IPS-15b (cell line): ENCODE measurements around the gene GLDC.
"Not testable (repeated sequence)": the region's sequence is repeated elsewhere in the genome, so short reads cannot be mapped to it uniquely, and the experiment has no call there.

Experiments
- H3K27me3 ChIP-seq: one replicate; pipeline ENCODE4 v1.6.1; 2013; ENCODE audit warnings: low read length; ENCODE audit not compliant: control insufficient read depth, insufficient read depth
- H3K36me3 ChIP-seq: one replicate; pipeline ENCODE4 v1.6.1; 2013; ENCODE audit warnings: low read length; ENCODE audit not compliant: control insufficient read depth, insufficient read depth
- H3K4me1 ChIP-seq: one replicate; pipeline ENCODE4 v1.6.1; 2013; ENCODE audit warnings: mild to moderate bottlenecking, low read length; ENCODE audit not compliant: control insufficient read depth, insufficient read depth
- H3K4me3 ChIP-seq: one replicate; pipeline ENCODE4 v1.5.1; 2013; ENCODE audit warnings: low read depth, low read length
- H3K9ac ChIP-seq: one replicate; pipeline ENCODE4 v1.6.1; 2013; ENCODE audit warnings: low read depth, mild to moderate bottlenecking, low read length
- H3K9me3 ChIP-seq: one replicate; pipeline ENCODE4 v1.6.1; 2013; ENCODE audit warnings: mild to moderate bottlenecking, low read length; ENCODE audit not compliant: control insufficient read depth, insufficient read depth

Gene GLDC

DNA sequence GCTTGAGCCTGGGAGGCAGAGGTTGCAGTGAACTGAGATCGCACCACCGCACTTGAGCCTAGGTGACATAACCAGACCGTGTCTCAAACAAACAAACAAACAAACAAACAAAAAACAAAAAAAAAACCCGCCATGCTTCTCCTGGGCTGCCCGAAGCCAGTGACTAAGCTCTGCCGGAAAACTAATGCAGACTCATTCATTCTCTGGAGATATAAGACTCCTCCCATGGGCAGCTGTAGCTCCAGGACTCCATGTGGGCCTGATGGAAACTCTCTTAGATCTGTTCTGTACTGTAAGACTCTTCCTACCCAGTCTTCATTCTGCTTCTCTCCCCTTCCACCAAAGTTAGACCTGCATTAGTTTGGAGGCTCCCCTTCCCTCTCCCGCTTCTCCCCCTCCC lies 11.1 kb downstream of the GLDC start:
- Histone ChIP-seq H3K27me3 (no peaks in the 10 kb centered on the region), H3K9ac (no peak overlapping the region), H3K4me3 (no peak overlapping the region), H3K9me3 (no peaks in the 10 kb centered on the region), H3K4me1 (peaks cover 2% of the 10 kb centered on the region), H3K36me3 (no peaks in the 10 kb centered on the region)

DNA sequence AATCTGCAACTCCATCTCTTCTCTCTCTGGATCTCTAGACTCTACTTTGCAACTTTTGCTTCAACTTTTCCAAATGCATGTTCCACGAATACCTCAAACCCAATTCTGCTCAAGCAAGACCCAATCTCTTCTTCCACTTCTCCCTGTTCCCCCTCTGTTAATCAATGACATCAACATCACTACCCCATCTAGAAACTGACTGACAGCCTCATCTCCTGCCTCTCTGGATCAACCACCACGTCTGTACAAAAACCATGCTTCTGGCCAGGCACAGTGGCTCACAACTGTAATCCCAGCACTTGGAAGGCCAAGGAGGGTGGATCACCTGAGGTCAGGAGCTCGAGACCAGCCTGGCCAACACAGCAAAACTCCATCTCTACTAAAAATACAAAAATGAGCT lies 12.2 kb downstream of the GLDC start:
- no peaks in the 10 kb centered on the region for H3K27me3 ChIP-seq
- no peak overlapping the region for H3K9ac ChIP-seq
- no peak overlapping the region for H3K4me3 ChIP-seq
- H3K36me3 ChIP-seq: no peaks in the 10 kb centered on the region
- no peaks in the 10 kb centered on the region for H3K9me3 ChIP-seq
- peaks cover 2% of the 10 kb centered on the region for H3K4me1 ChIP-seq

DNA sequence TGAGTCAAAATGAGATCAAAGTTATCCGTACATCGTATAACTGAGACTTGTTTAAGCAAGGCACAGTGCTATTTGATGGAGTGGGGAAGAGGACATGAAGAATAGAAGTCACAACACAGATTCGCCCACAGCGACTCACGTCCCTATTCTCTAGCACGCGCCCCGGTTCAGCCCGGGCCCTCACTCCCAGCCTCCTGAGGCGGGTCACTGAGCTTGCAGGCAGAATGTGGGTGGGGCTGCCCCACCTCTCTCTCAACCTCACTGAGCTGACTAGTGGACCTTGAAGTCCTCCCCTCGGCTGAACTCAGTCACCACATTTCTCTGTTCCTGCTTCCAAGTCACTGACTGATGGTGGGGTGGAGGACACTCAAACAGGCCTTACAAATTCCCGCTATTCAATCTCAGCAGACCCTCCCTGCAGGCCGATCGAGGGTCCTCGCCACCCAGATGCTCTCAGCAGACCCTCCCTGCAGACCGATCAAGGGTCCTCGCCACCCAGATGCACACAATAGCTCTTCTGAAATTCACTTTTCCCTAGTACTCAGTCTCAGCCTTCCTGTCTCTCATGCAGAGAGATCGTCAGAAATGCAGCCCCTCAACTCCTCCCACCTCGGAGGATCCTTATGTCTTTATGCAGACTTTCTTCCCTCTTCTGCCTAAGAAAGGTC lies 12.9 kb downstream of the GLDC start:
- Histone ChIP-seq H3K9ac (no peak overlapping the region), H3K4me1 (peaks cover 2% of the 10 kb centered on the region), H3K27me3 (no peaks in the 10 kb centered on the region), H3K36me3 (no peaks in the 10 kb centered on the region), H3K9me3 (no peaks in the 10 kb centered on the region), H3K4me3 (no peak overlapping the region)

DNA sequence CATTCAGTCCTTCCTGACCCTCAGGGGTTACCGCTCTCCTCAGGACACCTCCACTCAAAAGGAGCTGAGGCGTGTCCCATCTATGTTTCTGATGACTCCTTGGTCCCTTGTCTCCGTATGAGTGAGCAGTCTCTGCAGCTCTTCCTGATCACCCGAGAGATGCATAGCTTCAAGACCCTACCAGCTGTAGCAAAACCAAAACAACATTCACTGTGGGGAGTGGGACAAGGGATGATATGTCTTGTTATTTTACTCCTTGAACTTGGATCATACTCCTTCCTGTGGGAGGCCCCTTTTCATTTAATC lies 14.4 kb downstream of the GLDC start:
- H3K27me3 ChIP-seq: no peaks in the 10 kb centered on the region
- H3K4me1 ChIP-seq: peaks cover 7% of the 10 kb centered on the region
- H3K36me3 ChIP-seq: no peaks in the 10 kb centered on the region
- H3K4me3 ChIP-seq: no peak overlapping the region
- no peaks in the 10 kb centered on the region for H3K9me3 ChIP-seq
- no peak overlapping the region for H3K9ac ChIP-seq

DNA sequence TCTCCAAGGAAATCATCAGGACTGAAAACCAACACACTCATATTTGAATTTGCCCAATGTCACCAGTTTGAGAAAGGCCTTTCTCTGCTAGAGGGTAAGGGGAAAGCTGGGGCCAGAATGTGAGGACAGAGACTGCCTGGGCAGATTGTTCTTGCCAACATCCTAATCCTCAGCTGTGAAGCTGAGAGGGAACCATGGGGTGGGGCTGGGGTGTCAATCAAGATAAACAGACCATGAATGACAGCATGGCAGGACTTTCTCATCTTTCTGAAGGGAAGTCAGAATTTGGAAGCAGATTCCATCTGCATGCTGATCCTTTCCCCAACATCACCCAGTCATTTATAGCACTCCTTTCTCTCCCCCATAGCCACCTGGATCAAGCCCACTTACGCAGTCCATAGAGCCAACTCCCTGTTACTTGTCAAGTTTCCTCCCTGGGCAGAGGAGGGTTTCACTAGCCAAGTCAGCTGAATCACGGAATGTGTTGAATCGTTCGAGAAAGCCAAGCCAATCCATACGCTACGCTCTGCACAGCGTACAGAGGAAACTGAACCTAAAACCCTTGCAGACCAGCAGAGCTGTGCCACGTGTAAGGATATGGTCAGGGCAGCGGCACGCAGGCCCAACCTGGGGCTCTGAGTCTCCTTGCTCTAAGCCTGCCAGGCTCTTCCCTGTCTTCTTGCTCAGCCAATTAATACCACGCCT lies 14.9 kb downstream of the GLDC start:
- Histone ChIP-seq H3K4me3 (no peak overlapping the region), H3K4me1 (peaks cover 12% of the 10 kb centered on the region), H3K36me3 (no peaks in the 10 kb centered on the region), H3K27me3 (no peaks in the 10 kb centered on the region), H3K9ac (no peak overlapping the region), H3K9me3 (no peaks in the 10 kb centered on the region)

DNA sequence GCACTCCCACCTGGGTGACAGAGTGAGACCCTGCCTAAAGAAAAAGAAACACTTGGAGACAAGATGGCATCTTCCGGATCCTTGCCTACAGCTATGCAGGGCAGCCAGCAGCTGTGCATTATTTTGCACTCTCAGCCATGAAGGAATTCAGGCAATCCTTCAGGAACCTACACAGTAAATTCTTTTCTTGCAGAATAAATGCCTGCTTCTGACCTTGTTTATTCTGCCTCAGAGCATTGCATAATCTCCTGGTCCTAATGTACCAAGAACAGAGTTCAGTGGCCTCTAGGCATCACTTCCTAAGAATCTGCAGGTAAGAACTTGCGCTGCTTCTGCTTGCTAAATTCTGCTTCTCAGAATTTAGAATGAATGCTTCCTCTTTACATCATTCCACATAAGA lies 16.8 kb downstream of the GLDC start:
- Histone ChIP-seq H3K9ac (no peak overlapping the region), H3K4me1 (peaks cover 13% of the 10 kb centered on the region), H3K27me3 (no peaks in the 10 kb centered on the region), H3K4me3 (no peak overlapping the region), H3K9me3 (no peaks in the 10 kb centered on the region), H3K36me3 (no peaks in the 10 kb centered on the region)

DNA sequence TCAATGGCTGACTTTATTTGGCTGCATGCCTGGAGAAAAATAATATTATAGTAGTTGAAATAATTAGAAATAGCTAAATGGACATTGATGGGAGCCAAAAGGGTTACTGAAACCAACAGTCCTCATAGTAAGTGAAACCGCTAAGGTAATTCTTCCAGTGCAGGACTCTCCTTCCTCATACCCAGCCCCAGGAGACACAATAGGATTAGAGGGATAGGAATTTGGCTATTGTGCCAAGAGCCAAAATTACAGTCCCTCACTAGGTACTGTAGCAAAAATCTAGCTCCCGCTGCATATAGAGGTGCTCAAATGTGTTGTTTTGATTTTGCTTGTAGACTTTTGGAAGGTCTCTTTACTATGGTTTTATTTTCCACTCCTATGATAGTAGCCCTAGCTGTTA lies 20.2 kb downstream of the GLDC start:
- no peak overlapping the region for H3K4me3 ChIP-seq
- no peaks in the 10 kb centered on the region for H3K36me3 ChIP-seq
- no peaks in the 10 kb centered on the region for H3K27me3 ChIP-seq
- no peak overlapping the region for H3K9ac ChIP-seq
- peaks cover 11% of the 10 kb centered on the region for H3K4me1 ChIP-seq
- no peaks in the 10 kb centered on the region for H3K9me3 ChIP-seq

DNA sequence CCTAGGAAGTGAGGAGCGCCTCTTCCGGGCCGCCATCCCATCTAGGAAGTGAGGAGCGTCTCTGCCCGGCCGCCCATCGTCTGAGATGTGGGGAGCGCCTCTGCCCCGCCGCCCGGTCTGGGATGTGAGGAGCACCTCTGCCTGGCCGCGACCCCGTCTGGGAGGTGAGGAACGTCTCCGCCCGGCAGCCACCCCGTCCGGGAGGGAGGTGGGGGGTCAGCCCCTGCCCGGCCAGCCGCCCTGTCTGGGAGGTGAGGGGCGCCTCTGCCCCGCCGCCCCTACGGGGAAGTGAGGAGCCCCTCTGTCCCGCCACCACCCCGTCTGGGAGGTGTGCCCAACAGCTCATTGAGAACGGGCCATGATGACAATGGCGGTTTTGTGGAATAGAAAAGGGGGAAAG lies 22.7 kb downstream of the GLDC start:
- not testable (repeated sequence) for H3K9me3 ChIP-seq, H3K27me3 ChIP-seq, H3K9ac ChIP-seq, H3K4me3 ChIP-seq, H3K36me3 ChIP-seq
- peaks cover 12% of the 10 kb centered on the region for H3K4me1 ChIP-seq

DNA sequence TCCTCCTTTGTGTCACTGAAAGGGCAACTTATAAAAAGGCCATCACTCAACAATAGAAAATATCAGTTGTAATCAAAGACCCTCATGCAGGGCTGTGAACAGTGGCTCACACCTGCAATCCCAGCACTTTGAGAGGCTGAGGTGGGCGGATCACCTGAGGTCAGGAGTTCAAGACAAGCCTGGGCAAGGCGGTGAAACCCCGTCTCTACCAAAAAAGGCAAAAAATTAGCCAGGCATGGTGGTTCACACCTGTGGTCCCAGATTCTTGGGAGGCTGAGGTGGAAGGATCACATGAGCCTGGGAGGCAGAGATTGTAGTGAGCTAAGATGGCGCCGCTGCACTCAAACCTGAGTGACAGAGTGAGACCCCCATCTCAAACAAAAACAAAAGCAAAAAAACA lies 24.7 kb downstream of the GLDC start:
- H3K27me3 ChIP-seq: no peaks in the 10 kb centered on the region
- H3K4me3 ChIP-seq: no peak overlapping the region
- peaks cover 8% of the 10 kb centered on the region for H3K4me1 ChIP-seq
- H3K9me3 ChIP-seq: no peaks in the 10 kb centered on the region
- H3K36me3 ChIP-seq: no peaks in the 10 kb centered on the region
- H3K9ac ChIP-seq: no peak overlapping the region

DNA sequence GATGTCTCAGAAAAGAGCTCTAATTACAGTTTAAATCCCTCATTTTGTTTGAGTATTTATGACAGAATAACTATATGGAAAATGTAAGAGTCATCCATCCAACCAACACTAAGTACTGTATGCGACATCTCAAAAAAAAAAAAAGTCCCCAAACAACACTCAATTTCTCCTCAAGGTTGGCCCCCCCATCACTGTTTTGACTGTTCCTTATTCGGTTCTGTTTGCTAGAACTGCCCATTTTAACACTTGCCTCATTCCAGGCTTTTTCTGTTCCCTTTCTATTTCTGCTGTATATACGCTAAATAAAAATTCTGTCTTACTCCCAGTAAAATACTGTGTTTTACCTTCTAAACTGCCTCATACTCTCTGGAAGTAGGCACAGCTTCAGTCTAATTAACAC lies 25.2 kb downstream of the GLDC start:
- Histone ChIP-seq H3K9ac (no peak overlapping the region), H3K36me3 (no peaks in the 10 kb centered on the region), H3K27me3 (no peaks in the 10 kb centered on the region), H3K4me1 (peaks cover 5% of the 10 kb centered on the region), H3K4me3 (no peak overlapping the region), H3K9me3 (no peaks in the 10 kb centered on the region)

DNA sequence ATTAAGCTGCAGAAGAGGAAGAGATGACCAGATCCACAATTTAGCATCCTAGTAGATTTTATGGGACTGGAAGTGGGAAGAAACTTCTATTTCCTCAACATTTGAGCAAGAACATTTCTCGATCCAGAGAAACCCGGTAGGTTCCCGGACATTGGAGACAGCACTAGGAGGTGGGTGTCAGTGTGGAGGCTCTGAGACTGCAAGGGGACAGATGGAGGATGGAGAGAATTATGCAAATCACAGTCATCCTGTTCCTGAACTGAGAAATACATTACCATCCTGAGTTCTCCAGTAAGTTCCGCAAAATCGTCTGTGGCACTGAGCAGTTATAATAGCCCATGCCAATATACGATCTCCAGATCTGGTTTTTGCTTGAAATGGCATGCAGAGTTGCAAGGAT lies 25.6 kb downstream of the GLDC start:
- Histone ChIP-seq H3K9ac (no peak overlapping the region), H3K4me3 (no peak overlapping the region), H3K36me3 (no peaks in the 10 kb centered on the region), H3K4me1 (peaks cover 5% of the 10 kb centered on the region), H3K27me3 (no peaks in the 10 kb centered on the region), H3K9me3 (no peaks in the 10 kb centered on the region)

DNA sequence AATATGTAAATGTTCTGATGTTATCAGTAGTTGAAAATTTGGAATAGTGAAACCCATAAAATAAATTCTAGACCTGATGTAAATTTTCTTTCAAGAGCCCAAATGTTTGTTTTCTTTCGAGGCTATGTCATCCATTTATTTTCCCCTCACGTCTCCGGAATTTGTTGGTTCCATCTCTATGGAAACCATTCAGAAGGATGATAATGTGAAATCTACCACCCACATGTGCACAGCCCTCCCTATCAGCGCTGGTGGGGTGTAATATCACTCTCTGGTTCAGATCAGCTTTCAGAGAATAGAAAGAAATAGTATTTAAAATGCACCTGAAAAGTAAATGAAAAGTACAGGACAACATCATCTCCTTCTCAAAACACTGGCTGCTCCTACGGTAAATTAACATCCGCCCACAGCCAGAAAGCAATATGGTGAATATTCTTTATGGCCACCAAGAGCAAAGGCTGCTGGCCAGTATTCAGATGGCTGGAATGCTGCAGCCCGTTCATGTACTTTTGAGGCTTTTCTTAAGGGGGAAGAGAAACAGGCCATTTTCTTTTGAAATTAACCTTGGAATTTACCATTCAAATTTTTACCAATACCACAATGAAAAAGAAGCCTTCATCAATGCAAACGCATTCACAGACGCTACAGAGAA lies 28.5 kb downstream of the GLDC start:
- no peaks in the 10 kb centered on the region for H3K27me3 ChIP-seq
- H3K36me3 ChIP-seq: no peaks in the 10 kb centered on the region
- H3K9me3 ChIP-seq: no peaks in the 10 kb centered on the region
- H3K9ac ChIP-seq: no peak overlapping the region
- H3K4me3 ChIP-seq: no peak overlapping the region
- H3K4me1 ChIP-seq: peaks cover 5% of the 10 kb centered on the region
